Panc1 (cell line): ENCODE results near the gene VSTM1. TPM values are rescaled to one million over a fixed set of nuclear protein-coding genes. Genes with fewer than 3 reads are reported as not detected.
A peak's percentile ranks its signal among the peaks of the same experiment; 100 is the strongest.

ENCODE experiments used
- ATAC-seq: fragments of 200-7000 bp; cut with Tn5 transposase; 2 replicates; pipeline ENCODE4 v1.9.1; 2020; ENCODE audit warnings: mild to moderate bottlenecking, moderate library complexity
- BruUV-seq: library from RNA; stranded (reverse); fragments of 400-500 nt; replicated peaks from 2 replicates; lab custom pipeline; 2021; lab: Mats Ljungman, UMichigan
- CTCF ChIA-PET: fragments of 300-600 bp; sonication (Branson Sonifier 250); formaldehyde crosslinking; loops from one replicate; lab custom pipeline; 2022; ENCODE audit warnings: antibody characterized with exemption; lab: Charles Lee
- POLR2A ChIA-PET: fragments of 300-600 bp; sonication (Branson Sonifier 250); formaldehyde crosslinking; loops from one replicate; lab custom pipeline; 2022; ENCODE audit warnings: antibody characterized with exemption; lab: Charles Lee
- DNase-seq: peaks from one replicate; pipeline ENCODE4 v3.0.0-alpha.2; 2010; ENCODE audit warnings: low read depth, low spot score
- H3K27ac ChIP-seq: 2 replicates; pipeline ENCODE4 v1.5.1; 2011; ENCODE audit warnings: mild to moderate bottlenecking, low read length, inconsistent platforms
- H3K27me3 ChIP-seq: fragments of 200-500 bp; sonication (Bioruptor generic); 2 replicates; pipeline ENCODE4 v1.6.0; 2014; ENCODE audit warnings: low read length, inconsistent platforms; ENCODE audit not compliant: control insufficient read depth, insufficient read depth
- H3K36me3 ChIP-seq: fragments of 200-500 bp; sonication (Bioruptor generic); 2 replicates; pipeline ENCODE4 v1.5.1; 2014; ENCODE audit warnings: inconsistent platforms, mild to moderate bottlenecking, low read length, moderate library complexity; ENCODE audit not compliant: control insufficient read depth, insufficient read depth
- H3K4me1 ChIP-seq: 2 replicates; pipeline ENCODE4 v1.5.1; 2011; ENCODE audit warnings: inconsistent platforms, mild to moderate bottlenecking, low read length, moderate library complexity; ENCODE audit not compliant: control insufficient read depth, insufficient read depth
- H3K4me3 ChIP-seq, 2 experiments: 2 replicates each; pipeline ENCODE4 v1.5.1; 2011 to 2012; ENCODE audit warnings: low read depth in 2 of 2, low read length in 2 of 2, mild to moderate bottlenecking in 2 of 2, inconsistent platforms in 1 of 2, moderate library complexity in 1 of 2
- H3K9me3 ChIP-seq: fragments of 200-500 bp; sonication (Bioruptor generic); 2 replicates; pipeline ENCODE4 v1.5.1; 2014; ENCODE audit warnings: low read depth, mild to moderate bottlenecking, inconsistent platforms, low read length, moderate library complexity; ENCODE audit not compliant: control insufficient read depth, insufficient read depth
- POLR2AphosphoS5 ChIP-seq: IDR thresholded peaks from 2 replicates; pipeline ENCODE4 v1.6.1; 2012; ENCODE audit warnings: mild to moderate bottlenecking, low read depth, low read length, moderate library complexity
- REST ChIP-seq, 2 experiments: IDR thresholded peaks; 2 replicates each; pipeline ENCODE4 v1.6.1; 2011 to 2012; ENCODE audit warnings: low read depth in 2 of 2, control low read depth in 1 of 2, low read length in 1 of 2, mild to moderate bottlenecking in 1 of 2, moderate library complexity in 1 of 2; ENCODE audit not compliant: insufficient read depth in 1 of 2
- SIN3A ChIP-seq: IDR thresholded peaks from 2 replicates; pipeline ENCODE4 v1.6.1; 2012; ENCODE audit warnings: low read depth, mild to moderate bottlenecking, low read length, moderate library complexity, borderline replicate concordance; ENCODE audit not compliant: insufficient read depth
- TCF7L2 ChIP-seq: IDR thresholded peaks from 2 replicates; pipeline ENCODE4 v1.6.1; 2011; ENCODE audit warnings: mild to moderate bottlenecking, low read depth, low read length, inconsistent platforms
- in situ Hi-C: cut with HindIII; loops from 2 replicates; pipeline ENCODE4 v1.10.0; 2016; ENCODE audit warnings: low sequenced_read_pairs, low pct_unique_long_range_greater_than_20kb
- intact Hi-C: fragments of 100-400 bp; cut with micrococcal nuclease; formaldehyde crosslinking; loops from one replicate; pipeline ENCODE4 v1.10.0; 2022; ENCODE audit not compliant: unreplicated experiment
- total RNA-seq: library from RNA; stranded (reverse); gene quantifications from one replicate; pipeline ENCODE4 v1.2.1, GENCODE V29; 2021; ENCODE audit not compliant: unreplicated experiment
- TF ChIP-seq, protein P1 (sequence below): fragments of 450-650 bp; IDR thresholded peaks from 2 replicates; pipeline ENCODE4 v1.5.1; 2017; ENCODE audit warnings: mild to moderate bottlenecking

Gene VSTM1
- total RNA-seq, 1 experiment from 2014 or later = 1.5 TPM

DNA sequence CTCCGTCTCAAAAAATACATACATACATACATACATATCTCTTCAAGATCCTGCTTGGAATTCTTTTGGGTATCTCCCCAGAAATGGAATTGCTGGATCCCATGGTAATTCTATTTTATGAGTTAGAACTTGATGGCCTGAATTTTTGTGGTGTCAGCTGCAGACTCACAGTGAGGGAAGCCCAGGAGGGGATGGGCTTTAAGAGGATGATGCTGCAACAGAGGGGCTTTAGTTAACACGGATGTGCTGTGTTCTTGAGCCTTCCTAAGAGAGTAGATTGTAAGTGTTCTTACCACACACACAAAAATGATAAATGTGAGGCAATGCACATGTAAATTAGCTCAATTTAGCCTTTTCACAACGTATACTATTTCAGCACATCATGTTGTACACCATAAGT, 40.5 kb downstream of the VSTM1 start:
- H3K36me3 ChIP-seq = no peaks in the 10 kb centered on the region
- ChIA-PET POLR2A (interaction anchor here (0.5 to 1.2 kb wide), 3 partner anchors 26 to 32 kb away, joined by 3 to 6 read pairs (median 3); partner anchors contain the start of gene CACNG6), CTCF (interaction anchor here (0.6 to 2.5 kb wide), 5 partner anchors 21 to 230 kb away, joined by 3 to 14 read pairs (median 4); no protein-coding TSS in a partner anchor)
- in situ Hi-C loops = no loop called here
- intact Hi-C loops = loop anchor here (5.0 kb wide), 2 partner anchors 36 to 116 kb away; partner anchors contain the start of gene CACNG7
- H3K27ac ChIP-seq = peak overlapping the region; percentile 96
- no peak for ATAC-seq
- no peak overlapping the region for H3K4me3 ChIP-seq
- no peak for TF ChIP-seq POLR2AphosphoS5
- TF ChIP-seq, protein P1, sequence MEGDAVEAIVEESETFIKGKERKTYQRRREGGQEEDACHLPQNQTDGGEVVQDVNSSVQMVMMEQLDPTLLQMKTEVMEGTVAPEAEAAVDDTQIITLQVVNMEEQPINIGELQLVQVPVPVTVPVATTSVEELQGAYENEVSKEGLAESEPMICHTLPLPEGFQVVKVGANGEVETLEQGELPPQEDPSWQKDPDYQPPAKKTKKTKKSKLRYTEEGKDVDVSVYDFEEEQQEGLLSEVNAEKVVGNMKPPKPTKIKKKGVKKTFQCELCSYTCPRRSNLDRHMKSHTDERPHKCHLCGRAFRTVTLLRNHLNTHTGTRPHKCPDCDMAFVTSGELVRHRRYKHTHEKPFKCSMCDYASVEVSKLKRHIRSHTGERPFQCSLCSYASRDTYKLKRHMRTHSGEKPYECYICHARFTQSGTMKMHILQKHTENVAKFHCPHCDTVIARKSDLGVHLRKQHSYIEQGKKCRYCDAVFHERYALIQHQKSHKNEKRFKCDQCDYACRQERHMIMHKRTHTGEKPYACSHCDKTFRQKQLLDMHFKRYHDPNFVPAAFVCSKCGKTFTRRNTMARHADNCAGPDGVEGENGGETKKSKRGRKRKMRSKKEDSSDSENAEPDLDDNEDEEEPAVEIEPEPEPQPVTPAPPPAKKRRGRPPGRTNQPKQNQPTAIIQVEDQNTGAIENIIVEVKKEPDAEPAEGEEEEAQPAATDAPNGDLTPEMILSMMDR = no peak
- no peak for TF ChIP-seq REST (IDR thresholded peaks at IDR 0.05; ENCODE audit: insufficient read depth in 1 of 2, low read depth in 2 of 2, low read length in 1 of 2)
- H3K4me1 ChIP-seq = peaks cover 29% of the 10 kb centered on the region
- H3K9me3 ChIP-seq = no peaks in the 10 kb centered on the region
- no TSS peak for BruUV-seq
- no peaks in the 10 kb centered on the region for H3K27me3 ChIP-seq
- no peak for DNase-seq

DNA sequence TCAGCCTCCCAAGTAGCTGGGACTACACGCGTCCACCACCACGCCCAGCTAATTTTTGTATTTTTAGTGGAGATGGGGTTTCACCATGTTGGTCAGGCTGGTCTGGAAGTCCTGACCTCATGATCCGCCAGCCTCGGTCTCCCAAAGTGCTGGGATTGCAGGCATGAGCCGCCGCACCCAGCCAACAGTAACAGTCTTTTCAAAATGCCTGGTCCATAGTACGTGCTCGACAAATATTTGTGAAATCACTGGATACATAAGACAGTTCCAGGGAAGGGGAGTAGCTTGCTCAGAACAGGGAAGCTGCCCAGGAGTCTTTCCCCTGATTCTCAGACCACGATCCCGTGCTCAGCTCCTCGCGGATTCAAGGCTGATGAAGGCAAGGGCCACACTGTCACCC, 41.8 kb downstream of the VSTM1 start:
- intact Hi-C loops = loop anchor here (5.0 kb wide), 2 partner anchors 35 to 115 kb away; partner anchors contain the start of gene CACNG7
- DNase-seq (no peak), ATAC-seq (no peak)
- ChIA-PET CTCF (interaction anchor here (1.1 kb wide), 1 partner anchor 42 kb away, joined by 3 read pairs; no protein-coding TSS in a partner anchor), POLR2A (interaction anchor here (1.2 kb wide), 1 partner anchor 41 kb away, joined by 3 read pairs; no protein-coding TSS in a partner anchor)
- Histone ChIP-seq H3K36me3 (no peaks in the 10 kb centered on the region), H3K27me3 (no peaks in the 10 kb centered on the region), H3K4me3 (no peak overlapping the region), H3K4me1 (peaks cover 29% of the 10 kb centered on the region), H3K27ac (peak overlapping the region; percentile 96), H3K9me3 (no peaks in the 10 kb centered on the region)
- TF ChIP-seq, protein P1 = no peak
- TF ChIP-seq SIN3A (no peak), REST (IDR thresholded peaks at IDR 0.05; ENCODE audit: insufficient read depth in 1 of 2, low read depth in 2 of 2, low read length in 1 of 2) (no peak), TCF7L2 (no peak), POLR2AphosphoS5 (no peak)
- BruUV-seq = no TSS peak
- in situ Hi-C loops = no loop called here
